Measurements from ENCODE around the gene TSPO2.

TSPO2 gene

DNA sequence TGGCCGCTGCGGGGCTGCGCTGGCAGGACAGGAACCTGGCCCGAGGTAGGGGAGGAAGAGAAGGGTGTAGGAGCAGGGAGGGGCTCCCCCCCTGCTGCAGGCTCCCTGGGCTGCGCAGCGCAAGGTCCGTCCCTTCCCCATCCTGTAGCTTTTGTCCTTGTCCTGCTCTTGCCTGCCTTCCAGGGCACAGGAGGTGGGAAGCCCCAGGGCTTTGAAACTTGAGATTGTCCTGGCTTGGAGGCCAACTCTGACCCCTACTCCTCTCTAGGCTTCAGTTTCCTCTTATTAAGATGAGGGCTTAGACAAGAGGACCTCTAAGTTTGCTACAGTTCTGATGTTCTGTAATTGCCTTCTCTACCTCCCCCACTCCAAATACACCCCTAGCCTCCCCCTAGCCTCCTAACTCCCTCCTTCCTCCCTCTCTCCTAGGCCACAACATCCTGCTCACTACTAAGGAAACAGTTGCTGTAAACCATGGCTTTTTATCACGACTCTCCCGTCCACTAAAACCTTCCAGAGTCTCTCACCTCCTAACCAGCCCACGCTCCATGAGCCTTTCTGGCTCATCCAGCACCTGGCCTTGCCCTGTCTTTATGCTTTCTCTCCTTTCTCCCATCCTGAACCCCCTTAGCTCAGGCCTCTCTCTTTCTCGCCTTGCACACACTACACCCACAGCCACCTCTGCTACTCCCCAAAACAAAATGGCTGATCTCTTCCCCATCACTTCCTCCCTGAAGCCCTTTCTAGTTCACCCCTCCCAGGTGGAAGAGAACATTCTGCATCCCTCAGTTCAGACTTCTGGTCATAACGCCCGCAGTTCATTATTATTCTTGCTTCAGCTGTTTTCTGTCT, 13.5 kb upstream of the TSPO2 start:
- Histone ChIP-seq H3K9ac (ENCODE audit: low read length) (peak overlapping the region; percentile 65), H3K4me1 (ENCODE audit: control insufficient read depth, low read depth, low read length) (peaks cover 24% of the 10 kb centered on the region), H3K36me3 (ENCODE audit: control insufficient read depth, low read depth, low read length) (no peaks in the 10 kb centered on the region), H3K27me3 (ENCODE audit: control insufficient read depth, insufficient read depth, low read length) (no peaks in the 10 kb centered on the region), H3K4me3 (ENCODE audit: low read length) (peak overlapping the region; percentile 72), H3K9me3 (ENCODE audit: control insufficient read depth, low read depth, low read length) (no peaks in the 10 kb centered on the region), H3K27ac (ENCODE audit: low read length) (no peak overlapping the region)

DNA sequence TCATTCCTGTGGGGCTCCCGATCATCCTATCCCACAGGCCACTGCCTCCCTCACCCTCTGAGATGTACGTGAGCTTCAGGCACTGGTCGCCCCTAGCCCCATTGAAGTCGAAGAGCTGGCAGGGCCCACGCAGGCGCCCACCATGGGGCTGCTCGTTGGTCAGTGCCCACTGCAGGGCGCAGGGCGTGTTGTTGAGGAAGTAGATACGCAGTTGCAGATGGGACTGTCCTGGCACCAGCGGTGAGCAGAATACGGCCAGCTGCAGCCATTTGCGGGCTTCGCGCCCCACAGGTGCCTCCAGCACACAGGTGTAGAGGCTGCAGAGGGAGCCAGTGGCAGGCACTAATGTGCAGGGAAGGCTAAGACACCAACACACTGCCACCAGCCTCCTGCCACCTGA, 9.4 kb upstream of the TSPO2 start:
- Histone ChIP-seq H3K9ac (ENCODE audit: low read length) (no peak overlapping the region), H3K27ac (ENCODE audit: low read length) (no peak overlapping the region), H3K9me3 (ENCODE audit: control insufficient read depth, low read depth, low read length) (no peaks in the 10 kb centered on the region), H3K27me3 (ENCODE audit: control insufficient read depth, insufficient read depth, low read length) (no peaks in the 10 kb centered on the region), H3K4me3 (ENCODE audit: low read length) (no peak overlapping the region), H3K36me3 (ENCODE audit: control insufficient read depth, low read depth, low read length) (no peaks in the 10 kb centered on the region), H3K4me1 (ENCODE audit: control insufficient read depth, low read depth, low read length) (peaks cover 10% of the 10 kb centered on the region)

DNA sequence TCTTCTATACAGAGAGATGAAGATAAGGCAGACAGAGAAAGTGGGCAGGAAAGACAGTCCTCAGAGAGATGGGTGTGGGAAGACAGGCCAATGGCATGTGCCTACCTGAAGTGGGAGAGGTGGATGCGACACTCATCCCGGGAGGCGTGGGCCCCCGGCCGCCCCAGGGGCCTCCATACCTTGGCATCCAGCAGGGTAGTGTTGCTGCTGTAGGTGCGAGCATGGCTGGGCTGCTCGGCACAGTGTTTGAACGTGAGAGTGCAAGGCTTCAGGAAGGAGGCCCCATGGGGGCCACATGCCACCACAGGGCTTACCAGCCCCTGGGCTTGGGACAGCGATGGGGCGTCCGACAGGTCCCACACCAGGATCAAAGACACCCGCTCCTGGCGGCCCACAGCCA, 8.5 kb upstream of the TSPO2 start:
- no peak overlapping the region for H3K9ac ChIP-seq (ENCODE audit: low read length)
- H3K4me3 ChIP-seq (ENCODE audit: low read length), result no peak overlapping the region
- no peak overlapping the region for H3K27ac ChIP-seq (ENCODE audit: low read length)
- peaks cover 5% of the 10 kb centered on the region for H3K4me1 ChIP-seq (ENCODE audit: control insufficient read depth, low read depth, low read length)
- no peaks in the 10 kb centered on the region for H3K27me3 ChIP-seq (ENCODE audit: control insufficient read depth, insufficient read depth, low read length)
- no peaks in the 10 kb centered on the region for H3K9me3 ChIP-seq (ENCODE audit: control insufficient read depth, low read depth, low read length)
- no peaks in the 10 kb centered on the region for H3K36me3 ChIP-seq (ENCODE audit: control insufficient read depth, low read depth, low read length)

DNA sequence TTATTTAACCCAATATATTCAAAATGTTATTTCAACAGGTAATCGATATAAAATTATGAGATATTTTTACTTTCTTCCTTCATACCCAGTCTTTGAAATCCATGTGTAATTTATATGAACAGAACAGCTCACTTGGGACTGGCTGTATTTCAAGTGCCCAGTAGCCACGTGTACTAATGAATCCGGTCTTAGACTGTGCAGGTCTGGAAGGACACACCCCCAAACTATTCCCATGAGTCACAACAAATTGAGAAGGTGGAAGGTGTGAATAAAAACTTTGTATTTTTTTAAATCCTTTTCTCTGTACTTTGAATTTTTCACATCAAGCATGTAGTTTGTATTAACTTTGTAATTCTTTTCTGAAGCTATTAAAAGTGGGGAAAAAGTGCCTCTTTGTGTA, 6.1 kb upstream of the TSPO2 start:
- Histone ChIP-seq H3K9ac (ENCODE audit: low read length) (no peak overlapping the region), H3K4me3 (ENCODE audit: low read length) (no peak overlapping the region), H3K27me3 (ENCODE audit: control insufficient read depth, insufficient read depth, low read length) (no peaks in the 10 kb centered on the region), H3K4me1 (ENCODE audit: control insufficient read depth, low read depth, low read length) (peaks cover 3% of the 10 kb centered on the region), H3K27ac (ENCODE audit: low read length) (no peak overlapping the region), H3K9me3 (ENCODE audit: control insufficient read depth, low read depth, low read length) (no peaks in the 10 kb centered on the region), H3K36me3 (ENCODE audit: control insufficient read depth, low read depth, low read length) (no peaks in the 10 kb centered on the region)

DNA sequence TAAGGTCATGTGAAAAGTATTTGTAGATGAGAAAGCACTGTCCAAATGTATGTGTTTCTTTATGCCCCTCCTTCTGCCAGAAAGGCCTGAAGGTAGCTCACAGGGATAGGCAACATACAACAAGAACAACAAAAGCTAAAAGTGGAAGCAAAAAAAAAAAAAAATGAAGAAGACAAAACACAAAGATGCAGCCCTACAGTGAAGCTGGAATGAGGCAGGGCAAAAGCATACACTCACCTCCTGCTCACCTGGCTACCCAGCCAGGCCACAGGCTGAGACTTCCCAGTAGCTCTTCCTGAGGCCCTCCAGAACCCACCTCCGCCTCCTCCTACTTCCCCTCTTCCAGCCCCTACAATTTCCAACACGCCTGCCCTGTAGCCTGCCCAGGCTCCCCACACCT, 5.7 kb upstream of the TSPO2 start:
- peaks cover 3% of the 10 kb centered on the region for H3K4me1 ChIP-seq (ENCODE audit: control insufficient read depth, low read depth, low read length)
- H3K27me3 ChIP-seq (ENCODE audit: control insufficient read depth, insufficient read depth, low read length), result no peaks in the 10 kb centered on the region
- H3K4me3 ChIP-seq (ENCODE audit: low read length), result no peak overlapping the region
- H3K27ac ChIP-seq (ENCODE audit: low read length), result no peak overlapping the region
- H3K36me3 ChIP-seq (ENCODE audit: control insufficient read depth, low read depth, low read length), result no peaks in the 10 kb centered on the region
- H3K9me3 ChIP-seq (ENCODE audit: control insufficient read depth, low read depth, low read length), result no peaks in the 10 kb centered on the region
- H3K9ac ChIP-seq (ENCODE audit: low read length), result no peak overlapping the region

DNA sequence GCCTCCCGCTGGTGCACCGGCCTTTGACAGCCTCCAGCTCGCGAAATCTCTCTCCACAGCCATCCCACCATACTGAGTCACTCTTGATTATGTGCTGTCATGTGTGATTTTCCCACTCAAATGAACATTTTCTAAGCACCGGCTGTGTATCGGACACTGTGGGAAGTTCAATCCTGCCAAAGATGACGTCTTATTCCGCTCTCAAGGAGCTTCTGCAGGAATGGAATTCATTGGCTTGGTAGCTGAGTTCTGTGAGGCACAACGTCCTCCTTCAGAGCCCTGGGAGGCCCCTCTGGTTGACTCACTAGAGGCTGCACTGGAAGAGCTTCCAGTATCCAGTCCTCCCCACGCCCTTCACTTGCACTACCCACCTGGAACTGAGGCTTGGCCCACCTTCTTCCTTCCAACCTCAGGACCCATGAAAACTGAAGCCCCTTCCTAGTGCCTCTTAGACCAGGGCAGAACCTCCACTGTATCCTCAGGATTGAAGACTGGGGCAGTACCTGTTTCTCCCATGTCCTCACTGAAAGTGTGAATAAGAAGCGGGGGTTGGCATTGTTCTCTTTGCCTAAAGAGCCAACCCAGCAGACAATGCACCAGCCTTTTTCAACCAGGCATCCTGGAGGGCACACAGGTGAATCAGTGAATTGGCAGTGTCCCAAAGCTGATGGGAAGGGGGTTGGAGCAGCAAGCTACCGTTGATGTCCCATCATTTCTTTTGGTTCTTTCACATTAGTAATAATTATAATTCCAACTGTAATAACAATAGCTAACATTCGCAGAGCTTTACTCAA, 5.0 kb upstream of the TSPO2 start:
- Histone ChIP-seq H3K27ac (ENCODE audit: low read length) (no peak overlapping the region), H3K9ac (ENCODE audit: low read length) (no peak overlapping the region), H3K36me3 (ENCODE audit: control insufficient read depth, low read depth, low read length) (no peaks in the 10 kb centered on the region), H3K27me3 (ENCODE audit: control insufficient read depth, insufficient read depth, low read length) (no peaks in the 10 kb centered on the region), H3K4me3 (ENCODE audit: low read length) (no peak overlapping the region), H3K9me3 (ENCODE audit: control insufficient read depth, low read depth, low read length) (no peaks in the 10 kb centered on the region), H3K4me1 (ENCODE audit: control insufficient read depth, low read depth, low read length) (peaks cover 3% of the 10 kb centered on the region)

DNA sequence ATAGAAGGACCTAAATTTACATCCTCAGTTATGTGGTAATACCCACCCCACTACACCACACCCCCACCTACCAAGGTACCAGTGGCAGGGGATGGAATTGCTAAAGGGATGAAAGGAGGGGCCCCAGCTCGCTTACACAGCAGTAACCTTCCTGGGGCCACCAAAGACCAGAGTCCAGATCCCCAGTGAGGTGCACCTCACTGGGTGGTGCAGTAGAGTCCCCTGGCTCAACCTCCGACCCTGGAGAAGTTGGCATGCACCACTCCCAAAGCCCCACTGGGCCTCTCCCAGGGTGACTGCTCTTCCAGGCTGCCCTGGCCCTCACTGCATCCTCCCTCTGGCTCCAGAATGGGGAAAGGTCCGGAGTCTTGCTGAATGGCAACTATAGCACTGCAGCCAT, 4.1 kb upstream of the TSPO2 start:
- Histone ChIP-seq H3K9ac (ENCODE audit: low read length) (no peak overlapping the region), H3K4me1 (ENCODE audit: control insufficient read depth, low read depth, low read length) (peaks cover 3% of the 10 kb centered on the region), H3K27me3 (ENCODE audit: control insufficient read depth, insufficient read depth, low read length) (no peaks in the 10 kb centered on the region), H3K4me3 (ENCODE audit: low read length) (no peak overlapping the region), H3K27ac (ENCODE audit: low read length) (no peak overlapping the region), H3K36me3 (ENCODE audit: control insufficient read depth, low read depth, low read length) (no peaks in the 10 kb centered on the region), H3K9me3 (ENCODE audit: control insufficient read depth, low read depth, low read length) (no peaks in the 10 kb centered on the region)

DNA sequence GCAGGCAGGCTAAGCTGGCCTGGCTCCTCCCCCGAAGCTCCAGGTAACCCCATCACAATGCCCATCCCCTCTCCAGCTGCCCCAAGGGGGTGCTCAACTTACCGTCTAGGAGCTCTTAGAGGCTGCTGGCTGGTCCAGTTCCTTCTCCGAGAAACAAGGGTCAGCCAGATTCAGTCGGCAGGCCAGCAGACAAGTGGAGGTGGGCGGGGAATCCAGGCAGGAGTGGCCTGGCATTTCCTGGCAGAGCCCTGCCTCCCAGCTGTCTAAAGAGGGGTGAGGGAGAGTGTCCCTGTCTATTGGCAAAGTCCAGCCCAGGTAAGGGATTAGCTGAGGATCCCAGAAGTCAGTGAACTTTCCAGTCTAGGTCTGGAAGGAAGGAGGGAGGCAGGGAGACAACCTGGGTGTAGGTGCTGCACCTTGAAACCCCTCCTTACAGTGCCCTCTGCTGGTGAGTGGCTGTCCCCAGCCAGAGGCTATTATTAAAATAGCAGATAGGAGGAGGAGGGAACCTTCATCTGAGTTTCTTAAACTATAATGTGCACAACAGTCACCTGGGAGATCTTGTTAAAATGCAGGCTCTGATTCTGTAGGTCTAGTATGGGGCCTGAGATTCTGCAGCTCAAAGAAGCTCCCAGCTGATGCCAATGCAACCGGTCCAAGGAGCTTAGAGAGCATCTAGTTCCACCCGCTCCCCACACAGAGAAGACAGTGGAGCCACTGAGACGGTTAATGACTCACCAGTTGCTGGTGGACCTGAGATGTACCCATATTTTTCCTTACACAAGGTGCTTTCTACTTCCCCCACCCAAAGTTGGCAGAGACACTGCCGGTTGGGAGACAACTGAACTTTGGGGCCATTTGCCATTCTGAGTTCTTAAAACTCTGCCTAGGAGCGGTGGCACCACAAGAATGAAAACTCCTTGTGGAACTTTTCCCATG, 2.9 kb upstream of the TSPO2 start, which contains the start of gene UNC5CL:
Gene UNC5CL, minus strand, starts transcription at position 162 of the 939 bp plus-strand sequence. CDS start 4,147 bp downstream, outside the sequence.
- Histone ChIP-seq H3K27ac (ENCODE audit: low read length) (no peak within 1 kb of the TSS), H3K4me3 (ENCODE audit: low read length) (no peak within 1 kb of the TSS), H3K9ac (ENCODE audit: low read length) (no peak within 1 kb of the TSS), H3K4me1 (ENCODE audit: control insufficient read depth, low read depth, low read length) (peaks cover 3% of the 10 kb centered on the region), H3K9me3 (ENCODE audit: control insufficient read depth, low read depth, low read length) (no peaks in the 10 kb centered on the region), H3K27me3 (ENCODE audit: control insufficient read depth, insufficient read depth, low read length) (no peaks in the 10 kb centered on the region), H3K36me3 (ENCODE audit: control insufficient read depth, low read depth, low read length) (no peaks in the 10 kb centered on the region)

DNA sequence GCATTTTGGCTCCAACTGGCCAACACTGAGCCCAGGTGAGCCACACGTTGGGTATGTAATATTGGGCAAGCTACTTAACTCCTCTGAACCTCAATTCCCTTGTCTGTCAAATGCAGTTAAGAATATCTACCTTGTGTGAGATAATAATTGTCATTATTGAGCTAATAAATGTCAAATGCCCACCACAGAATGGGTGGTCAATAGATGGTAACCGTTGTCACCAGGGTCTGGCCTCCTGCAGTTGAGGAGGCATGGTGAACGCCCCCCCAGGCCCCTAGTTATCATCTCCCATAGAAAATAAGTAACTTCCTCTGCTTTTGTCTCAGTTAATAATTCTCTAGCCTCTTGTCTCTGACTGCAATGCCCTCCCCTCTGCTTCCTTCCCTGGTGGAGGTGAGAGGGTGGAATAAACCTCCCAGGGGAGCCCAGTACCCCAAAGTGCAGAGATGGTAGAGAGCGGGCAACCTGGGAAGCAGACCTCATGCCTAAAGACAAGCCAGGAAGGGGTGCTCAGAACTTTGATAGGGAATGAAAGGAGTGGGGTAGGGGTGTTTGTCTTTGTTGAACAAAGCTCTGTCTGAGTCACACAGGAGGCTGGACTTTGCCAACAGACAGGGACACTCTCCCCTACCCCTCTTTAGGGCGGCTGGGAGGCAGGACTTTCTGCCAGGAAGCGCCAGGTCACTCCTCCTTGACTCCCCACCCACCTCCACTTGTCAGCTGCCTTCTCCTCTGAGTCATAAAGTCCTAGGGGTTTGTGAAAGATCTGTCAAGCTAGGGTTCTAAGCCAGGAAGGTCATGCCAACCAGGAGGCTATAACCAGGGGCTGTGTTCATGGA, 1.9 kb upstream of the TSPO2 start:
- peaks cover 3% of the 10 kb centered on the region for H3K4me1 ChIP-seq (ENCODE audit: control insufficient read depth, low read depth, low read length)
- no peaks in the 10 kb centered on the region for H3K27me3 ChIP-seq (ENCODE audit: control insufficient read depth, insufficient read depth, low read length)
- no peaks in the 10 kb centered on the region for H3K9me3 ChIP-seq (ENCODE audit: control insufficient read depth, low read depth, low read length)
- no peak overlapping the region for H3K4me3 ChIP-seq (ENCODE audit: low read length)
- no peak overlapping the region for H3K27ac ChIP-seq (ENCODE audit: low read length)
- no peaks in the 10 kb centered on the region for H3K36me3 ChIP-seq (ENCODE audit: control insufficient read depth, low read depth, low read length)
- no peak overlapping the region for H3K9ac ChIP-seq (ENCODE audit: low read length)

DNA sequence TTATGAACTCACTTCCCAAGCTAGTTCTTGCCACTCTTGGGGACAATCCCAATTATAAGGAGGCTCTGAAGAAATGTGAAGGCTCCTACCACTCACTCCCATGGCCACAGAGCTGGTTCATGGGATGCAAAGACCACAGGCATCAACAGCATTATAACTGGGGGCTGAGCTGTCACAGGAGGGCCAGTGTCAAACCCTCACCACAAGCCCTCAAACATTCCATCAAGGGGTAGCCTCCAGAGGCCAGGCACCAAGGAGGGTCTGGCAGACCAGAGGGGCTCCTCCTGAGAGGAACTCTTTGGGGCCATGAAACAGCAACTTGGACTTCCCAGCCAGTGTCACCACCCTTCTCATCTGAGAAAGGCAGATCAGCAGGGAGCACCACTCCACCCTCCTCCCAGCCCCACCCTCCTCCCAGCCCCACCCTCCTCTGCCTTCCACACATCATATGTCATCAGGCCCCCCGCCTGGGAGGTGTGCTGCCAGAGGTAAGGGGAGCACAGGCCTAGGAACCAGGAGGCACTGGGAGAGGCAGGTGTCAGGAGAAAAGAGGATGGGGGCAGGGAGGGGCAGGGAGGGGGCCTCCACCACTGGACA, 1.2 kb upstream of the TSPO2 start:
- Histone ChIP-seq H3K27me3 (ENCODE audit: control insufficient read depth, insufficient read depth, low read length) (no peaks in the 10 kb centered on the region), H3K36me3 (ENCODE audit: control insufficient read depth, low read depth, low read length) (no peaks in the 10 kb centered on the region), H3K9me3 (ENCODE audit: control insufficient read depth, low read depth, low read length) (no peaks in the 10 kb centered on the region), H3K9ac (ENCODE audit: low read length) (no peak overlapping the region), H3K4me3 (ENCODE audit: low read length) (no peak overlapping the region), H3K27ac (ENCODE audit: low read length) (no peak overlapping the region), H3K4me1 (ENCODE audit: control insufficient read depth, low read depth, low read length) (peaks cover 3% of the 10 kb centered on the region)
